Activated T-helper 9 cell treated with anti-CD3 and anti-CD28 coated beads, Interleukin-2, amount 50 U/mL, for 16 hours (primary cell): ENCODE data around the gene TCOF1.

ENCODE experiments used
- DNase-seq: peaks from one replicate; pipeline ENCODE4 v3.0.0-alpha.2; 2020; ENCODE audit warnings: low read depth

TCOF1 gene

DNA sequence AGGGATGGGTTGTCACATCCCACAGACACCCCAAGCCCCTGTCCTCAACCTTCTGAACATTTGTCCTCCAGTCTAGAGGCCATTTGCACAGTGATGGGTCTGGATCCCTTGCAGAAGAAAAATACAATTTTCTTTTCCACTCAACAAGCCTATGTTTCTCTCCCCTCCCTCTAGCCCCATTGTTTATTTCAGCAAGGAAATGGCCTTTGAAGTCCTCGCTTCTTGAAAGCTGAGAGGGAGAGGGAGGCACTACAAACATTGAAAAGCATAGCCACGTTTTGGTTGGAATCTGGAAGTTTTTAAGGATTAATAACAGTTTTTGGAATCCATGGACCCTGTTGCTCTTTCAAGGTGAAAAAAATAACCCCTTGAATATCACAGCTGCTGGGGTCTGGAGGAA is 30.8 kb upstream of the TCOF1 start:
- DNase-seq = no peak

GRCh38 chr5:150327139-150327538 is 30.4 kb upstream of the TCOF1 start:
- DNase-seq = no peak

DNA sequence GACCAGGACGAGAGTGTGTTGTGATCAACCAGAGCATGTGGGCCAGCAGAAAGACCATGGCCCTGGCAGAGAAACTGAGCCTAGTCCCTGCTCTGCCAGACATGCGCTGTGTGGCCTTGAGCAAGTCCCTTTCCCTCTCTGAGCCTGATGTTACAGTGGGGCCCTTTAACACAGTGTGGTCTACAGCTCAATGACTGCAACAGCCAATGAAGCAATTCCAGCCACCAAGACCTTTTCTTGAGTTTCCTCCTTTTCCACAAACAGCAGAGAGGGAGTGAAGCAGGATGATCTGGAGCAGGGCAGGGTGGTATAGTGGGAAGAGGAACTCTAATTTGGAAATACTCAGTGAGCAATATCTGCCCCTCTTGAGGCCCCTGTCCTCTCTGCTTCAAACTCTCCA is 29.0 kb upstream of the TCOF1 start:
- DNase-seq = no peak

GRCh38 chr5:150329038-150329437 is 28.5 kb upstream of the TCOF1 start:
- DNase-seq = no peak

GRCh38 chr5:150329881-150330876 is 27.3 kb upstream of the TCOF1 start:
- no peak for DNase-seq

DNA sequence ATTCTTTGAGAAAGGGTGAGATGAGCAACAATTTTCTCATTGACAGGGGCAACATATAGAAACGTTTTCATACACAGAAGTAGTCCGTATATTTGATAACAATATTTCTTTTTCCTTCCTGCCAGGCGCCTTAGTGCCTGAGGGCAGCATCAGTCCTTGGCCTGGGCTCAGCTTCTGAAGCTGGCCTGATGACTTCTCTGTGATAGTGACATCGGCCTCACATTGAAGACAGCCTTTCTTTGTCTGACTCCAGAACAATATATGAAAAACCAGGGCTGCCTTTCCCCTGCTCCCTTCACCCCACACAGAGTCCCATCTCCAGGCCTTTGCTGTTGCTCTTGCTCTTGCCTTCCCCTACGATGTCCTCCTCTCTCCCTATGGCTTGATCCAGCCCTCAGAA is 24.1 kb upstream of the TCOF1 start:
- no peak for DNase-seq

DNA sequence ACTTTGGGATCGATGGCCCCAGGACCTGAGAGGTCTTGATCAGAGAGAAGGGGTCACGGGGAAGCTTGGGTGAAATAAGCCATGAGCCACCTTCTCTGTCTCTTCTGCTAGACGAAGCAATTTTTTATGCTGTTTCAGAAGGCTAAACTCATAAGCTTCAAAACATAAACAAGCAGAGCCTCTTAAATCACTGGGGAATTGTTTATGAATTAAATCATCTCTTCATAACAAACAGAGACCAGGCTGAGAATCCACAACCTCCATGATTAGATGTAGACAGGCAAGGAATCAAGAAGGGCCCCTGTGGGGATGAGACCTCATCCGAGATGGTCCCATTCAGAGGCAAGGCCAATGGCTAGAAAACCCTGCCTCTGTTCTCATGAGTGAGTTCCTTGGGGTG is 21.7 kb upstream of the TCOF1 start:
- no peak for DNase-seq

DNA sequence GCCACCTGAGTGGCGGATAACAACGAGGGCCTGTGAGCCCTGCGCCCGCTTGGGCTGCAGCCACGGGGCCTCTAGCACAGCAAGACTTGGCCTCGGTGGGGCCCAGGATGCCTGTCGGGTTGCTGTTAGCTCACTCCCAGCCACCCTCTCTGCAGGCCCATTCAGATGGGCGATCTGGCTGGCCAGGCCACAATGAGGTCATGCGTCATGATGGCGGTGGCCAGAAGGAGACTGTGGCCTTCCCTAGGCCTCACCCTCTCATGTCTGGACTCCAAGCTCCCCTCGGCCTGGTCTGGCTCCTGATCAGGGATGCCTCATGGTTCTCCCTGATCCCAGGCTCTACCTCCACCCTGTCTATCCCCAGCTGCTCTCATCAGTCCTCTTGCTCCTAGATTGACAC is 19.0 kb upstream of the TCOF1 start:
- DNase-seq = no peak

DNA sequence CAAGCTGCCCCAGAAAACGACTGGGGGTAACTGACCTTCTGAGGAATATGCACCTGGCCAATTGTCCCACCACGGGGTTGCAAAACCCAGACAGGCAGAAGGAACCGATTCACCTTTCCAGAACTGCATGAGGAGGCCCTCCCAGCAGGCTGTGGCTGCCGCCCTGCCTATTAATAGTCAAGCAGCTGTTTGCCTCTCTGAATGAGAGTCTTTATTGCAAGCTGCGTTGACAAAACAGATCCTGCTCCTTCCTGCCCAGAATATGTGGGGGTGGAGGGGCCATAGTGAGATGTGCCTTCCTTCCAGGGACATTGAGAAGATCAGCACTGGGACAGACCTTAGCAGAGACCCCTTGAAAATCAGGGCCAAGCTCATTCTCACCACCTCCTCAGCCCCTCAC is 18.3 kb upstream of the TCOF1 start:
- DNase-seq = no peak

DNA sequence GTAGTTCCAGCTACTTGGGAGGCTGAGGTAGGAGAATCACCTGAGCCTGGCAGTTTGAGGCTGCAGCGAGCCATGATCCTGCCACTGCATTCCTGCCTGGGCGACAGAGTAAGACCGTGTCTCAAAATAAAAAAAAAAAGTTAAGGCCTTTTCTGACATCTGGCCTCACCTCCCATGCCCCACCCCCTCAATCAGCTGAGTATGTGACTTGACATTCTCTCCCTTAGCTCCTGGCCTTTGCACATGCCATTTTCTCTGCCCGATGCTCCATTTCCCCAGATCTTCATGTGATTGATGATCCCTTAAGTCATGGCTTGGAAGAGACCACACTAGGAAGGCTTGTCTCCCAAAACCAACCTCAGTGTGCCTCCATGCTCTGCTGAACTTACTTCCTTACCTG is 17.7 kb upstream of the TCOF1 start:
- DNase-seq = no peak

DNA sequence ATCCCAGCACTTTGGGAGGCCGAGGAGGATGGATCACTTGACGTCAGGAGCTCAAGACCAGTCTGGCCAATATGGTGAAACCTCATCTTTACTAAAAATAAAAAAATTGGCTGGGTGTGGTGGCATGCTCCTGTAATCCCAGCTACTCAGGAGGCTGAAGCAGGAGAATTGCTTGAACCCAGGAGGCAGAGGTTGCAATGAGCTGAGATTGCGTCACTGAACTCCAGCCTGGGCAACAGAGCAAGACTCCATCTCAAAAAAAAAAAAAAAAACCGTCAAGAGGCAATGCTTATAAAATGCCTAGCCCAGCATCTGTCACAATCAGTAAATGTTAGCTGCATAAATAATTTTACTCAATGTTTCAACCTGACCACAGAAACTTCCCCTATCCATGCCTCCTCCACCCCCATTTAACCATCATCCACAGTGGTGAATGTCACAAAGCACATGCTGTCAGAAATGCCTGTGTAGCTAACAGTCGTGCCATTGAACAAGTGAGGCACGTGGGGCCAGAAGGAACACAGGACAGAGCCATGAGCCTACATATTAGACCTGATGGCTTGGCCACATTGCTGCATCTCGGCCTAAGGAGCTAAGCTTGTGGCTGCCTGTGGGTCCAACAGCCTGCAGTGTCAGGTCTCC is 16.8 kb upstream of the TCOF1 start:
- DNase-seq = no peak

DNA sequence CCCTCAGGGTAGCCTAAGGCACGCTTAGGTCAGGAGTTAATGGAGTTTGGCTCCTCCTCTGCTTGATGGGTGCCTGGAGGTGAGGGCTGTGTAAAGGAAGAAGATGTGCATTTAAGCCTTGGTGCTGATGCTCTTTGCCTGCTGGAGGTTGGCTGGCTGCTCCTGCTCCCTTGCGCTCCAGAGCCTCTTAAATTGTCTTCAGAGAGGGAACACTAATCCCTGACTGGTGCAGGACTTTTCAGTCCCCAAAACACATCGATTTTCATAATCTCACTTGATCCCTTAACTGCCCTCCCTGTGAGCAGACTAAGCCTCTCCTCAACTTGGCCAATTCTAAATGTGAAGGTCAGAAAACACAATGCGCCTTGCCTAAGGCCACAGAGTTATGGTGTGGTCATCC is 16.2 kb upstream of the TCOF1 start:
- no peak for DNase-seq

- no peak for DNase-seq
Measured at GRCh38 chr5:150341989-150342388, 15.5 kb upstream of the TCOF1 start.

GRCh38 chr5:150342583-150342982 is 14.9 kb upstream of the TCOF1 start:
- no peak for DNase-seq

DNA sequence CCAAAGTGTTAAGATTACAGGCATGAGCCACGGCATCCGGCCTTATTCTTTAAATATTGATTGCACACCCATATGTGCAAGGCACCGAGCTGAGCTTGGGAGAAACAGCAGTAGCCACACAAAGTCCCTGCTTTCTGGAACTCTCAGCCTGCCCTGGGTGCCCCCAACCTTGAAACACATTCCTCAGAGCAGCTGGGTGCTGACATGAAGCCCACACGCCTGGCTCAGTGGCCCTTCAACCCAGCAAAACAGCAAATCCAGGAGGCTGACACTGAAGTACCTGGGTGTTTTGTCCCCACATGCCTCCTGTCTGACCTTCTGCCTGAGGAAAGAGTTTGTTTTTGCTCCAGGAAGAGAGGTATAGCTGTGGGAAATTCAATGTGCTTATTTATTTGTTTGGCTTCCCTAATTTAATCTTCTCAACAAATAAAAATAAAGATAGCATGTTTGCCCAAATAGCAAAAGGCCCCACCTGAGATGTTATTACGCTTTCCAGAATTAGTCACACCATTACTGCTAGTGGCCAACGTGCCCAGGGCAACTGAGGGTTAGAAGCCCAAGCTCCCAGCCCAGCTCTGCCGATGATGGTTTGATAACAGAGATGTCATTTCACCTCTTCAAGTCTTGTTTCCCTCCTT is 13.4 kb upstream of the TCOF1 start:
- no peak for DNase-seq

GRCh38 chr5:150345716-150346115 is 11.8 kb upstream of the TCOF1 start:
- no peak for DNase-seq

DNA sequence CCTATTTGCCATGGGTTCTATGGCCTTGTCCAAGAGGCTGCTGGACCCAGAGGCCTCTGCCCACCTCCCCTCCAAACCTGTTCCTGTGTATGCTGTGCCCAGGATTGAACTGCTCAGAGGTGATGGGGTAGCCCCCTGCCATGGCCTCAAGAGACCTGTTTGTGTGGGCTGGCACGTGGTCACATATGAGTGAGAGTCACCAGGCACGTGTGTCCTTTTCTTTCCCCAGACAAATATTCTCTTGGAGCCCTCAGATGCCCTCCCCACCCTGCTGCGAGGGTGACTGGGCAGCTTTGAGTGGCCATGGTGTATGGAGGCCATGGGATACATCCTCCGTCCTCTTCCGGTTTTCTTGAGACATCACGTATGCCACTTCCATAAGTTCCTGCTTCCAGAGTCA is 10.9 kb upstream of the TCOF1 start:
- no peak for DNase-seq

DNA sequence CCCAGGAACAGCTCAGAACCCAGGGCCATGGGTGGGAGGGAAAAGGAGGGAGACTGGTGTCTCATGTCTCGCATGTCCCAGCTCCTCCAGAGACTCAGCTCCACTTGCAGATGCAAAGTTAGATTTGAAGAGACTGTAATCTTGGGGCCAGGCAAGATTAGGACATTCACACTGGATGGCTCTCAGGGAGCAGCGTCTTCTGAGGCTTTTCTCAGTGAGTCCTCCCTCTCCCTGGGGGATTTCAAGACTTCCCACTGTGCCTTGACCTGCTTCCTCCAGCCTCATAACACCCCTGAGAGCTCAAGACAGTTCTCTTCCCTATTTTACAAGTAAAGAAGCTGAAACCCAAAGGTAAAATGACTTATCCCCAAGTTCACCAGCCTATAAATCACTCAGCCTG is 10.5 kb upstream of the TCOF1 start:
- DNase-seq = no peak

DNA sequence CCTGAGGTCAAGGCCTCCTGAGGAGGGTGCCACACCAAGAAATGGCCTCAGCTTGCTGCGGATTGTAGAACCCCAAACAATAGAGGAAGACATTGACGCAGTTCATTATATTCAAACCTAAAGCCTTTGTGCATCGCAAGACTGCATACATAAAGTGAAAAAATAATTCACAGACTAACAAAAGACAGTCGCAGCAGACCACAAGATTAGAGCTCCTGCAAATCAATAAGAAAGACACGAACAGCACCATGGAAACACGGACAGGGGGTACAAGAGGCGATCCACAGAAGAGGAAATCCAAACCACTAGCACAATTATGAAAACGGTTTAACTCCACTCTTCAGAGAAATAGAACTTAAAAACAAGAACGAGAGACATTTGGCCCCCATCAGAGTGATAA is 10.0 kb upstream of the TCOF1 start:
- DNase-seq = no peak

DNA sequence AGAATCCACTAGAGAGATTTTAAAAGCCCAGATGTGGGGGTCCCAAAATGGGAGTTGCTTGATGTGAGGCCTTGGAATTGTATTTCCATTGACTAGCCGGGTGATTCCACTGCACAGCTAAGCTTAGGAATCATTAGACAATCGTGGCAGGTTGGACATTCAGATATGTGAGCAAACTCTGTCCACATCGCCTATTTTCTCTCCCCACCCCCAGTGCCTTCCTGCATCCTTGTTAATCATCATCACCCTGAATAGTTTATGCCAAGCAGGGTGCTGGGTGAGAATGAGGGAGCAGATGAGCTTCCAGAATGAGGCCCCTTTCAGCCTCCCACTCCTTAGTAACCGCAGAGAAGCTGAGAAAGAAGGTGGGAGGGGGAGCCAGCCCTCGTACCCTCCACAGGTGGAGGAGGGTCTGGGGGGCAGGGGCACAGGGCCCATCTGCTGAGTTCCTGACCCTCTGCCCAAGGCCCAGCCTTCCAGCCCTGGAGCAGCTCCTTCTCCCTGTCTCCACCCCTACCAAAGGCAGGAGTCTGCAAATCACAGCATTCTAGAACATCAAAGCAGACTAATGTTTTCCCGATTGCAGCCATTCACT is 7.7 kb upstream of the TCOF1 start:
- DNase-seq = no peak

- DNase-seq = no peak
Measured at GRCh38 chr5:150350524-150351344, 6.8 kb upstream of the TCOF1 start.
